ENCODE measurements around the gene PRRT1.

DNA sequence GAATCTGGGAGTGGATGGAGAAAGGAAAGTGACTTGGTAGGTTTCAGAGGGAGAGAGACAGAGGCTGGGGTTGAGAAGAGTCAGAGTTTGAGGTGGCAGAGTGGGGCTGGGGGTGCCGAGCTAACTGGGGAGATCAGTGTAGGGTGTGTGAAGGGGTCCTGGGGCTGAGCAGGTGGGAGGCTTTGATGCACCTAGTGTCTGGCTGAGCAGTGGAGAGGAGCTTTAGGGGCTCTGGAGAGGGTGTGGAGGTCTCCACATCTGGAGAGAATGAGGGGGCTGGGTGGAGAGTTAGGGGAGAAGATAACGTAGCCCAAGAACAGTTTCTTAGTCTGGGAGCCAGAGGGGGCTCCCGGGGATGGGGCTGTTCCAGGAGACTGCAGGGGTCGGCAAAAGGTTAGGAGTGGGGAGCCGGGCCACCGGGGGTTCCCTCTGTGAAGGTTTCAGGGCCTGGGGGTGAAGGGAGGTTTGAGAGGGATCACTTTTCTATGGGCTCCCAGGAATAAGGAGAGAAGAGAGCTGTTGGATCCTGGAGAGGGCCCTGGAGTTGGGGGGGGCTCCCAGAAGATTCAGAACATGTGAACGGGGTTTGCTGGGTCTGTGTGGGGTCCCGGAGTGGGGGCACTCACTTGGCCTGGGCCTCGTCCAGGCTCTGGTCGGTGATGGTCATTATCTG is 37.5 kb upstream of the PRRT1 start:
- TF ChIP-seq, protein P1, sequence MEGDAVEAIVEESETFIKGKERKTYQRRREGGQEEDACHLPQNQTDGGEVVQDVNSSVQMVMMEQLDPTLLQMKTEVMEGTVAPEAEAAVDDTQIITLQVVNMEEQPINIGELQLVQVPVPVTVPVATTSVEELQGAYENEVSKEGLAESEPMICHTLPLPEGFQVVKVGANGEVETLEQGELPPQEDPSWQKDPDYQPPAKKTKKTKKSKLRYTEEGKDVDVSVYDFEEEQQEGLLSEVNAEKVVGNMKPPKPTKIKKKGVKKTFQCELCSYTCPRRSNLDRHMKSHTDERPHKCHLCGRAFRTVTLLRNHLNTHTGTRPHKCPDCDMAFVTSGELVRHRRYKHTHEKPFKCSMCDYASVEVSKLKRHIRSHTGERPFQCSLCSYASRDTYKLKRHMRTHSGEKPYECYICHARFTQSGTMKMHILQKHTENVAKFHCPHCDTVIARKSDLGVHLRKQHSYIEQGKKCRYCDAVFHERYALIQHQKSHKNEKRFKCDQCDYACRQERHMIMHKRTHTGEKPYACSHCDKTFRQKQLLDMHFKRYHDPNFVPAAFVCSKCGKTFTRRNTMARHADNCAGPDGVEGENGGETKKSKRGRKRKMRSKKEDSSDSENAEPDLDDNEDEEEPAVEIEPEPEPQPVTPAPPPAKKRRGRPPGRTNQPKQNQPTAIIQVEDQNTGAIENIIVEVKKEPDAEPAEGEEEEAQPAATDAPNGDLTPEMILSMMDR (IDR thresholded peaks at IDR 0.05): no peak
- TF ChIP-seq ZFX (IDR thresholded peaks at IDR 0.05; ENCODE audit: borderline replicate concordance): no peak

Data from 22Rv1 (cell line).